HL-60/S4 treated with retinoic acid at 250 ng/mL for 4 days and 3 days (cell line): ENCODE measurements around the gene EIF3M.
"Not testable (repeated sequence)": the region's sequence is repeated elsewhere in the genome, so short reads cannot be mapped to it uniquely, and the experiment has no call there.

Experiments used
- in situ Hi-C: fragments of 300-500 bp; cut with MboI; formaldehyde crosslinking; loops from 2 replicates; pipeline ENCODE4 v1.7.0; 2022; ENCODE audit warnings: low sequenced_read_pairs

The EIF3M gene

DNA sequence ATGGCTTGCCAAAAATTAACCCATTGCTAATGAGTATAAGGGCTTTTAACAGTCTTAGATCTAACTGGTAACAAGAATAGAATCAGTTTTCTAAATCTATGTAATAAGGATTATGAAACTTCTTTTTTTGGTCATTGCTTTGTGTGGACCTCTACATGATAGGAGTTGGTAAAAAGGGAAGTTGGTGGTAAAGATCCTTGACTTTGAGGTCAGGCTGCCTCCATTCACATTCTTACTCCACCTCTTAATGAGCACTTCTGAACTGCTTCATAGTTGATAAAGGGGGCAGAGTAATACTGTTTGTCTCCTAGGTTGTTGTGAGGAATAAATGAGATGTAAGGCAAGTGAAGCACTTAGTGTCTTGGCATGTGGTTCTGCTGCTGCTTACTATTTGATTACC, 10.6 kb downstream of the EIF3M start:
- in situ Hi-C loops: no loop called here

DNA sequence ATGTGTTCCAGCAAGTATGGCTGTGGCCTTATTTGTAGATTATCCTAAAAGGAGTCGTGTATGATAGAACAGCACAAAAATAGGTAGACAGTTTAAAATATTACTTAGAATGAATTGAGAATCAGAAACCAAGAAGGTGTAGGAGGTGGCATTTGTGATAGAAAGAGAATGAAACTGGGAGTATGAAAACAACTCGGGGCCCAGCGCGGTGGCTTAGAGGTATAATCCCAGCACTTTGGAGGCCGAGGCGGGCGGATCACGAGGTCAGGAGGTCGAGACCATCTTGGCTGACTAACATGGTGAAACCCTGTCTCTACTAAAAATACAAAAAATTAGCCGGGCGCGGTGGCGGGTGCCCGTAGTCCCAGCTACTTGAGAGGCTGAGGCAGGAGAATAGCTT, 12.5 kb downstream of the EIF3M start:
- in situ Hi-C loops: not testable (repeated sequence)

DNA sequence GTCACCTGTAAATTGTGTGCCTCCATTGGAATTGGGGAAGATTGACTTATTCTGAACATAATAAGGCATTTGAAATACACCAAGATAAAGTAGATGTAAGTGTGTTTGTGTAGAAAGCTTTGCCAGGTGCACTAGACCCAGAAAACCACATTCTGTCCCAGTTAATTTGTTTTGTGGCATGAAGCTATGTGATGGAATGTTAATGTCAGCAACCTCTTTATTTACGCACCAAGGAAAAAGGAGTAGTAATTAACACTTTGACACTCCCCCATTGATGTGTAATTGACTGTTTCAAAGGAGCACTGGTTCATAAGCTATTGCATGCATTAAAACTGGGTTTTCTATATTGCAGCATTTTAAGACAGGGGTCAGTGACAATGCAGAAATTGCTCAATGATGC, 14.3 kb downstream of the EIF3M start:
- in situ Hi-C loops: no loop called here

DNA sequence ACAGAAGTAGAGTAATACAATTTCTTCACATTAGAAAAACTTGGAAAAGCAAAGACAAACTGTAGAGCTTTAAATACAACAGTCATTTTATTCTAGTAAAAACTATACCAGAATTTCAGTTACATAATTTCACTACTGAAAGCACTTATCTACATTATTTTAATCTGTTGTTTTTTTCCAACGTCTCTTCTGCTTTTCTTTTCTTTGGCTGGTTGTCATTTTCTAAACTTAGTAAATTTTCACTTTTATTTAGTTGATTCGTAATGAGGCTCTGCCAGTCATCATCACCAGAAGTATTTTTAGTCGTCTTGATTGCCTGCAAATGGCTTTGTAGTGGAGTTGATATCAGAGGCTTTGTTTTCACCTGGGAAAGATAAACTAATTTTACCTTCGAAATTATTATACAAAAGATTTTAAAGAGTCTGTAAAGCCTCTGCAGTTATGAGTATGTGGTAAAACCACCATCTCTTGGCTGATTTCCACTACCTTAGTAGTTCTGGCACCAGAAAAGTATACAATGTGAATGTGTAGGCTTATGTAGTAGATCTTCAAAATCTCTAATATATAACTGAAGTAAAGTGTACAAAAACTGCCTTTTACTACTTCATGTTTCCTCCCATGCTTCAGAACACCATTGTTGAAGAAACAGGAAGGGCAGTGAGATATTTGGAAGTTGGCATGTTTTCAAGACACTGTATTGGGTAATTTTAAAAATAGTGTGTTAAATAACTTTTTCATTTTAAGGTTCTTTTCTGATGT, 19.2 kb downstream of the EIF3M start:
- in situ Hi-C loops: no loop called here

DNA sequence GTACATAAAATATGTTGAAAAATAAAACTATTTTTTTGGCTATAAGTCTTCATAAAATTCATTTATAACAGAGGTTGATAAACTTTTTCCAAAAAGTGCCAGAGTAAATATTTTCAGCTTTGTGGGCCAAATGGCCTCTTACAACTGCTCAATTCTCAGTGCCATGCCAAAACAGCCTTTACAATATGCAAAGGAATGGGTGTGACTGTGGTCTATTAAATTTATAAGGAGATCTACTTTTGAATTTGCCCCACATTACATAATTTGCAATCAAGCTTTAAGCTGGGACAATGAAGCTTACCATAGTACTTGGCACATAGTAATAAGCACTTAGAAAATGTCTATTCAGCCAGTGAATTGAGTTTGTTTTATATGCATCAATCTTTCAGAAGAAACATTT, 22.6 kb downstream of the EIF3M start:
- in situ Hi-C loops: no loop called here

DNA sequence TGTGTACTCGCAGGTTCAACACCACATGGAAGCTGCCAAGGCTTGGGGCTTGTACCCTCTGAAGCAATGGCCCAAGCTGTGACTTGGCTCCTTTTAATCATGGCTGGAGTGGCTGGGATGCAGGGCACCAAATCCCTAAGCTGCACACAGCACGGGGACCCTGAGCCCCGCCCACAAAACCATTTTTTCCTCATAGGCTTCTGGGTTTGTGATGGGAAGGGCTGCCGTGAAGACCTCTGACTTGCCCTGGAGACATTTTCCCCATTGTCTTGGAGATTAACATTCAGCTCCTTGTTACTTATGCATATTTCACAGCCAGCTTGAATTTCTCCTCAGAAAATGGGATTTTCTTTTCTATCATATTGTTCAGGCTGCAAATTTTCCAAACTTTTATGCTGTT, 25.2 kb downstream of the EIF3M start:
- in situ Hi-C loops: not testable (repeated sequence)

DNA sequence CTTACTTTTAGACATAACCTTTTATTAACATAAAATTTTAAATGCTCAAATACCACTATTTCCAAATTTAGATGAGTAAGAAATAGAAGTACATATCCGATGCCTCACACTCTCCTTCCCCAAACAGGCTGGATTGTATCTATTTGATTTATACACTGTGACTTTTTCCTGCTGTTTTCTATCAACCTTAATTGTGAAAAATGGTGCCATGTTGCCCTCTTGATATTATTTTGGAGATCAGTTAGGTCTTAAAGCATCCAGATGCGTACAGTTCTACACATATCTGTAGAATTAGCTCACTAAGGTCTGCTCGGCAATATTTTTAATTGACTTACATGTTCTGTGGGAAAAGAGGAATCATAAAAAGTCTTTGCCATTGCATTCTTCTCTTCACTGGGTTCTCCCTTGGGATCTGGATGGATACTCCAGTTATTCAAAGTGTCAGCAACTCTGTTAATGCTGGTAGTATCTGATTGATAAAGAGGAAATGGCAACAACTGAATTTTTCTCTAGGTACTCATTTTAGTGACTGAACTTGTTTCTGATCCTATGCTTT, 27.2 kb downstream of the EIF3M start:
- in situ Hi-C loops: no loop called here

DNA sequence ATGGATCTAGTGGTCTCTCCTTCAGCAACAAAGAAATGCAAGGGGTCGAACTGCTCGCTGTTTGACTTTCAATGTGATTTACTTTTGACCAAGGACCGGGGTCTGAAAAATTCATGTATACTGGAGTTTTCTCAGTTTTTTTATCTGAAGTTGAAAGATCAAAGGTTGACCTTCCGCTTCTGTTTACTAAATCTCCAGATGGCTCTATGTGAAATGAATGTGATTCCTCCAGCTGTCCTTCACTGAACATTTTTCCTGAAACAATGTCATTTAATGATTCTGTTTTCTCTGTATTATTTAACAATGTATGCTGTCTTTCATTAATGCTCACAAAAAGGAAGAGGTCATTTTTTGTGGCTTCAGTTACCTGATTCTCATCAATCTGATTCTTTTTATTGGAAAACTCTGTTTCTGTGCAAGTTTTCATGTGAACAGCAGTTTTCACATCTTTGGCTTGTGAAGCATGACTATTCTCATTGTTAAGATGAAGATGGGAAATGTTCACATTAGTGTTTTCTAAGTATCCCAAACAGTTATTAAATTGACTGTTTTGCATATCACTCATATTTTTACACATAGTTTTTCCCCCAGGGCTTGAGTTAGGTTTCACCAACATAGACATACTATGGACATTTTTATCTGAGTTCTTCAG, 30.0 kb downstream of the EIF3M start:
- in situ Hi-C loops: no loop called here

DNA sequence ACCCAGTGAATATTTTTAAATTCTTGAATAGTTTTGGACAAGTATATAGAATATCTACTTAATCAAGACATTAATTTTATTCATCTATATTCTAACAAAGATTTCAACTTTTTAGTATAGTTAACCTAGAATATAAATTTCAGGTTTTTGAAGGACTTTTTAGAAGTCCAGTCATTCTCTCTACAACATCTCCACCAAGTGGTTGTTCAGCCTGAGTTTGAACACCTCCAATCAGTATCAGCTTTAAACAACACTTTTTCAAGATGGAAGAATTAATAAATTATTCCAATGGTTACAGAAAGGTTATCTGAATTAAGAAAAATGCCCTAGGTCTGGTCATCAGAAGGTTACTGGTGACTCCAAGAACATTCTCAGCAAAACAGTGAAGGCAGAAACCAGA, 31.8 kb downstream of the EIF3M start:
- in situ Hi-C loops: no loop called here

DNA sequence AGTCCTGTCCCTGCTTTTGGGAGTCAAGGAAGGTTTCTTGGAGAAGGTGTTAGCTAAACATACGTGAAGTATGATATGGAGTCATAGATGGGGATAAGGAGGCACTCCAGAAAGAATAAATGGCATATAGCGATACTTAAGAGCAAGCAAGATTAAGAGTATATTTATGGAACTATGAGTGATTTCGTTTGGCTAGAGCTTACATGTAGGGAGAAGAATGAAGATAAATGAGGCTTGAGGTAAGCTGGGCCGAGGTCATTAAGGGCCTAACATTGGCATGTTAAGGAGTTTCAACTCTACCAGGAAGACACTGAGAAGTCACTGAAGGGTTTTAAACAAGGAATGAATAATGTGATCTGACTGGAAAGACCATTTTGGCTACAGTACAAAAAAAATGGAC, 33.3 kb downstream of the EIF3M start:
- in situ Hi-C loops: no loop called here

DNA sequence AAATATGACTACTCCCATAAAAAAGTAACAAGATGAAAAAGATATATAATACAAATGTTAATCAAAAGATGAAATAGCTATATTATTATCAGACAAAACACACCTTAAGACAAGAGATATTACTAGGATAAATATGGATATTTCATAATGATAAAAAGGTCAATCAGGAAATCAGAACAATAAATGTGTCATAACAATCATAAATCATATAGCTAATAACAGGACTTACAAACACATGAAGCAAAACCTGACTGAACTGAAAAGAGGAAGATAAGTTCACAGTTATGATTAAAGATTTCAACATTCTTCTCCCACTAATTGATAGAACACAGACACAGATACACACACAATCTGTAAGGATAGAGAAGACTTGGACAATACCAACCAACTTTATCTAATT, 47.2 kb downstream of the EIF3M start:
- in situ Hi-C loops: no loop called here

DNA sequence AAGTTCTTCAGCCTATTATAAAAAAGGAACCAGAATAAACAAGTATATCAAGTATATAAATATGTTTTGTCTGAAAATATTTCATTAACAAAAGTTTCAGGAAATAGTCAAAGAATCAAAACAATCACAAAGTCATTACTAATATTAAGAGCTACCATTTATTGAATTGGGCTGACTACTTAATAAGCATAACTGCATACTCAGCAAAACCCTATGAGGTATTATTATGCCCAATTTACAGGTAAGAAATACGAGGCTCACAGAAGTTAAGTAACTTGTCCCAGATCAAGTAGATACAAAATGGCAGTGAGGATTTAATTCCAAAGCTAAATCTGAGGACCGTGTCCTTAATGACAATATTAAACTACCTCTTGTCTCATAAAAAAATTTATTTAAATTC, 52.2 kb downstream of the EIF3M start:
- in situ Hi-C loops: no loop called here

DNA sequence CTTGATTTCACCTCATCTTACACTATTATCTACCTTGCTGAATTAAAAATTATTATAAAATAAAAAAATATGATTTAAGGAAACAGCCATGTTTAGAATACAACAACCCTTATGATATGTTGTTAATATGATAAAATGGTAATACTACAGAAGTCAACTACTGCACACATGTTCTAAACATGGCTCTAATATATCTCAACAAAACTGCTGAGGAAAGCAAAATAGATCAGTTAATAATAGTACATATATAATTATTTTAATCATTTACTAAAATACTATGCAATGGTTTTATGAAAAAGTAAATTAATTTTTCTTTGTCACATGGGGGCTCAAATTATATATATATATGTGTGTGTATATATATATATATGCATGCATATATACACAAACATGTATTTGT, 57.7 kb downstream of the EIF3M start:
- in situ Hi-C loops: no loop called here

DNA sequence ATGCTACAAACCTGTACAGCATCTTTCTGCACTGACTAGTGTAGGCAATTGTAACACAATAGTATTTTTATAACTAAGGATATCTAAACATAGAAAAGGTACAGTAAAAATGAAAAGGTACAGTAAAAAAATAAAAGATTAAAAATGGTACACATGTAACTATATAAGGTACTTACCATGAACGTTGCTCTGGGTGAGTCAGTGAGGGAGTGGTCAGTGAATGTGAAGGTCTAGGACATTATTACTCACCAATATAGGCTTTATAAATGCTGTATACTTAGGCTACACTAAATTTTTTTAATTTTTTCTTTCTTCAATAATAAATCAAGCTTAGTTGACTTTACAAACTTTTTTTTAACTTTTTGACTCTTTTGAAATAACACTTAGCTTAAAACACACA, 59.9 kb downstream of the EIF3M start:
- in situ Hi-C loops: no loop called here
